ENCODE measurements around the gene KMT5B. TPM values are rescaled to one million over a fixed set of nuclear protein-coding genes. Genes with fewer than 3 reads are reported as not detected.

Gene KMT5B
- total RNA-seq, 1 experiment from 2014 or later, result 43.8 TPM

DNA sequence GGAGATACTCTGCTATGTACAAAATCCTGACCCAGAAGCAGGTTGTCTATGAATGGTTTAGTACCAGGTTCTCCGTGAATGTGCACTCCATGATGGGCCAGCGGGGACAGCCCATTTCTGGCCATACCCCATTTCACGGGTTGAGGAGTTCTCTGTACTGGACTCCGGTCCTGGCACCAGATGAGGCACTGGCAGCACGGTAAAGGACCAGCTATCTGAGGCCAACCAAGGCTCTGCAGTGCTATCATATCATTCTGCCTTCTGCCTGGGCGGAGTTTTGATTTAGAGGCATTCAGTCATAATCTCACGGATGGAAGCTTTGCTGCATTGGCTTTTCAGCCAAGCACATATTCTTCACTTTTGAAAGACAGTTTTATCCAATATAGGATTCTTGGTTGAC is 18.5 kb upstream of the KMT5B start (continued):
- TF ChIP-seq, protein P1, sequence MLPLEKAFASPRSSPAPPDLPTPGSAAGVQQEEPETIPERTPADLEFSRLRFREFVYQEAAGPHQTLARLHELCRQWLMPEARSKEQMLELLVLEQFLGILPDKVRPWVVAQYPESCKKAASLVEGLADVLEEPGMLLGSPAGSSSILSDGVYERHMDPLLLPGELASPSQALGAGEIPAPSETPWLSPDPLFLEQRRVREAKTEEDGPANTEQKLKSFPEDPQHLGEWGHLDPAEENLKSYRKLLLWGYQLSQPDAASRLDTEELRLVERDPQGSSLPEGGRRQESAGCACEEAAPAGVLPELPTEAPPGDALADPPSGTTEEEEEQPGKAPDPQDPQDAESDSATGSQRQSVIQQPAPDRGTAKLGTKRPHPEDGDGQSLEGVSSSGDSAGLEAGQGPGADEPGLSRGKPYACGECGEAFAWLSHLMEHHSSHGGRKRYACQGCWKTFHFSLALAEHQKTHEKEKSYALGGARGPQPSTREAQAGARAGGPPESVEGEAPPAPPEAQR (CRISPR knock-in tag; IDR thresholded peaks at IDR 0.05), result no peak
- no peak for TF ChIP-seq ZNF138 (CRISPR knock-in tag; conservative IDR thresholded peaks at IDR 0.05)
- no peak for TF ChIP-seq SMAD3 (CRISPR knock-in tag; IDR thresholded peaks at IDR 0.05; ENCODE audit: borderline replicate concordance)
- TF ChIP-seq SMAD4 (CRISPR knock-in tag; IDR thresholded peaks at IDR 0.05), result no peak
- TF ChIP-seq, protein P2, sequence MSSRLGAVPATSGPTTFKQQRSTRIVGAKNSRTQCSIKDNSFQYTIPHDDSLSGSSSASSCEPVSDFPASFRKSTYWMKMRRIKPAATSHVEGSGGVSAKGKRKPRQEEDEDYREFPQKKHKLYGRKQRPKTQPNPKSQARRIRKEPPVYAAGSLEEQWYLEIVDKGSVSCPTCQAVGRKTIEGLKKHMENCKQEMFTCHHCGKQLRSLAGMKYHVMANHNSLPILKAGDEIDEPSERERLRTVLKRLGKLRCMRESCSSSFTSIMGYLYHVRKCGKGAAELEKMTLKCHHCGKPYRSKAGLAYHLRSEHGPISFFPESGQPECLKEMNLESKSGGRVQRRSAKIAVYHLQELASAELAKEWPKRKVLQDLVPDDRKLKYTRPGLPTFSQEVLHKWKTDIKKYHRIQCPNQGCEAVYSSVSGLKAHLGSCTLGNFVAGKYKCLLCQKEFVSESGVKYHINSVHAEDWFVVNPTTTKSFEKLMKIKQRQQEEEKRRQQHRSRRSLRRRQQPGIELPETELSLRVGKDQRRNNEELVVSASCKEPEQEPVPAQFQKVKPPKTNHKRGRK (CRISPR knock-in tag; IDR thresholded peaks at IDR 0.05; ENCODE audit: borderline replicate concordance), result no peak
- no peak for TF ChIP-seq ZNF416 (CRISPR knock-in tag; IDR thresholded peaks at IDR 0.05)

DNA sequence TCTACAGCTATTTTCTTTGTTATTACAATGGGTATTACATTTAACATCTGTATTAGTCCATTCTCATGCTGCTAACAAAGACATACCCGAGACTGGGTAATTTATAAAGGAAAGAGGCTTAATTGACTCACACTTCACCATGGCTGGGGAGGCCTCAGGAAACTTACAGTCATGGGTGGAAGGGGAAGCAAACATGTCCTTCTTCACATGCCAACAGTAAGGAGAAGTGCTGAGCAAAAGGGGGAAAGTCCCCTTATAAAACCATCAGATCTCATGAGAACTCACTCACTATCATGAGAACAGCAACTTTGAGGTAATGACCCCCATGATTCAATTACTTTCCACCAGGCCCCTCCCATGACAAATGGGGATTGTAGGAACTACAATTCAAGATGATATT is 16.5 kb upstream of the KMT5B start:
- H3K4me1 Mint-ChIP-seq, result no peaks in the 10 kb centered on the region
- H3K9me3 Mint-ChIP-seq, result peaks cover 30% of the 10 kb centered on the region
- H3K27me3 Mint-ChIP-seq (ENCODE audit: low read depth), result peaks cover 8% of the 10 kb centered on the region
- no peak for DNase-seq (ENCODE audit: low spot score)
- ATAC-seq, result no peak
- no peak overlapping the region for H3K4me3 Mint-ChIP-seq
- POLR2A ChIA-PET, result no interaction called here
- no peaks in the 10 kb centered on the region for H3K36me3 Mint-ChIP-seq
- TF ChIP-seq, protein P3, sequence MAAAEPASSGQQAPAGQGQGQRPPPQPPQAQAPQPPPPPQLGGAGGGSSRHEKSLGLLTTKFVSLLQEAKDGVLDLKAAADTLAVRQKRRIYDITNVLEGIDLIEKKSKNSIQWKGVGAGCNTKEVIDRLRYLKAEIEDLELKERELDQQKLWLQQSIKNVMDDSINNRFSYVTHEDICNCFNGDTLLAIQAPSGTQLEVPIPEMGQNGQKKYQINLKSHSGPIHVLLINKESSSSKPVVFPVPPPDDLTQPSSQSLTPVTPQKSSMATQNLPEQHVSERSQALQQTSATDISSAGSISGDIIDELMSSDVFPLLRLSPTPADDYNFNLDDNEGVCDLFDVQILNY (CRISPR knock-in tag; IDR thresholded peaks at IDR 0.05), result no peak
- TF ChIP-seq GTF2I (CRISPR knock-in tag; conservative IDR thresholded peaks at IDR 0.05), result no peak
- TF ChIP-seq ATF1 (CRISPR knock-in tag; IDR thresholded peaks at IDR 0.05), result no peak
- TF ChIP-seq ELF4 (CRISPR knock-in tag; IDR thresholded peaks at IDR 0.05; ENCODE audit: low read depth), result no peak
- TF ChIP-seq, protein P4, sequence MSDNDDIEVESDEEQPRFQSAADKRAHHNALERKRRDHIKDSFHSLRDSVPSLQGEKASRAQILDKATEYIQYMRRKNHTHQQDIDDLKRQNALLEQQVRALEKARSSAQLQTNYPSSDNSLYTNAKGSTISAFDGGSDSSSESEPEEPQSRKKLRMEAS (CRISPR knock-in tag; IDR thresholded peaks at IDR 0.05), result no peak
- TF ChIP-seq, protein P5, sequence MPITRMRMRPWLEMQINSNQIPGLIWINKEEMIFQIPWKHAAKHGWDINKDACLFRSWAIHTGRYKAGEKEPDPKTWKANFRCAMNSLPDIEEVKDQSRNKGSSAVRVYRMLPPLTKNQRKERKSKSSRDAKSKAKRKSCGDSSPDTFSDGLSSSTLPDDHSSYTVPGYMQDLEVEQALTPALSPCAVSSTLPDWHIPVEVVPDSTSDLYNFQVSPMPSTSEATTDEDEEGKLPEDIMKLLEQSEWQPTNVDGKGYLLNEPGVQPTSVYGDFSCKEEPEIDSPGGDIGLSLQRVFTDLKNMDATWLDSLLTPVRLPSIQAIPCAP (CRISPR knock-in tag; IDR thresholded peaks at IDR 0.05), result no peak
- TF ChIP-seq, protein P6, sequence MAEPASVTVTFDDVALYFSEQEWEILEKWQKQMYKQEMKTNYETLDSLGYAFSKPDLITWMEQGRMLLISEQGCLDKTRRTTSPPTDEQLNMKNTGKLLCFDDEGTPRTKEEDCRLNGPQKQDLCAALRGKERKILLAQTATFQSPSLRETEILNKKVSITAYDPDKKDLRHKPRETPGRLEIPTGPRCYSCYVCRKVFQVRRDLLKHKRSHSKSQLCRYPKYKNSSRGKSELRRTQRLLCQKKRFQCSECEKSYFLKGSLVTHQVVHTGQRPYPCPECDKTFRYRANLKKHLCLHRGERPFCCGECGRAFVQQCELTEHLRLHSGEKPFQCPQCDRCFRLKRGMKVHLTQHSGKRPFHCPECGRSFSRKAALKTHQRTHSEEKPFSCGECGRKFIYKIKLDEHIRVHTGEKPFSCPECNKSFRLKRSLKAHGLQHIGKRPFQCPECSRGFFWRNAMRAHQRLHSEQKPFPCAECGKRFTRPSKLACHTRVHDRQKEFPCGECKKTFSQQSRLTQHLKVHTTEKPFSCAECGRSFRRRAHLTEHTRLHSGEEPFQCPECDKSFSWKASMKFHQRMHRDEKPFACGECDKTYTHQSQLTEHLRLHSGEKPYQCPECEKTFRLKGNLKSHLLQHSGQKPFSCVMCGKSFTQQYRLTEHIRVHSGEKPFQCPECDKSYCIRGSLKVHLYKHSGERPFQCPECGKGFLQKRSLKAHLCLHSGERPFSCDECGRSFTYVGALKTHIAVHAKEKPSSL (CRISPR knock-in tag; conservative IDR thresholded peaks at IDR 0.05), result no peak
- no peak overlapping the region for H3K27ac Mint-ChIP-seq
- CTCF ChIA-PET, result no interaction called here

DNA sequence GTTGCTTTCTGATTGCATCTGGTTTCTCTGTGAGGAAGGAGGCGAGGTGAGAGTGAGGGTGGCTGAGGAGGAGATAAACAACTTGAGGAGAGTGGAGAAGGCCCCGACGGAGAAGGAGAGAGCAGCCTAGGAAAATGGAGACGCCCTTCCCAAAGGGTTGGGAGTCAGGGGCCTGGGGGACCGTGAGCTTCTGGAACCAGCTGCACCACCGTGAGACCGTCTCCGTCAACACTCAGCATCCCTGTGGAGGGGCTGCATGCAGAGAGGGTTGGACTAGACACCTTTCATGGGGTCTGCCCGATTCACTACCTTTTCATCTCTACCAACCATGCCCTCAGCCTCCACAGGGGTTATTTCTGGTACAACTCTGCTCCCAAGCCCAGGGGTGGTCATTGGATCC is 13.3 kb upstream of the KMT5B start:
- H3K36me3 Mint-ChIP-seq, result no peaks in the 10 kb centered on the region
- no peak for DNase-seq (ENCODE audit: low spot score)
- H3K4me3 Mint-ChIP-seq, result no peak overlapping the region
- ChIA-PET CTCF (interaction anchor here (1.4 kb wide), 1 partner anchor 9 kb away, joined by 3 read pairs; no protein-coding TSS in a partner anchor), POLR2A (no interaction called here)
- no peak overlapping the region for H3K27ac Mint-ChIP-seq
- no peaks in the 10 kb centered on the region for H3K4me1 Mint-ChIP-seq
- peaks cover 8% of the 10 kb centered on the region for H3K27me3 Mint-ChIP-seq (ENCODE audit: low read depth)
- peaks cover 34% of the 10 kb centered on the region for H3K9me3 Mint-ChIP-seq
- TF ChIP-seq, protein P2 (CRISPR knock-in tag; IDR thresholded peaks at IDR 0.05; ENCODE audit: borderline replicate concordance), result no peak
- TF ChIP-seq, protein P4 (CRISPR knock-in tag; IDR thresholded peaks at IDR 0.05), result no peak
- TF ChIP-seq SP1 (CRISPR knock-in tag; conservative IDR thresholded peaks at IDR 0.05) (no peak), GTF2I (CRISPR knock-in tag; conservative IDR thresholded peaks at IDR 0.05) (no peak), JUN (CRISPR knock-in tag; IDR thresholded peaks at IDR 0.05) (no peak)
- TF ChIP-seq, protein P7, sequence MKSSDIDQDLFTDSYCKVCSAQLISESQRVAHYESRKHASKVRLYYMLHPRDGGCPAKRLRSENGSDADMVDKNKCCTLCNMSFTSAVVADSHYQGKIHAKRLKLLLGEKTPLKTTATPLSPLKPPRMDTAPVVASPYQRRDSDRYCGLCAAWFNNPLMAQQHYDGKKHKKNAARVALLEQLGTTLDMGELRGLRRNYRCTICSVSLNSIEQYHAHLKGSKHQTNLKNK (CRISPR knock-in tag; IDR thresholded peaks at IDR 0.05), result no peak
- TF ChIP-seq, protein P8, sequence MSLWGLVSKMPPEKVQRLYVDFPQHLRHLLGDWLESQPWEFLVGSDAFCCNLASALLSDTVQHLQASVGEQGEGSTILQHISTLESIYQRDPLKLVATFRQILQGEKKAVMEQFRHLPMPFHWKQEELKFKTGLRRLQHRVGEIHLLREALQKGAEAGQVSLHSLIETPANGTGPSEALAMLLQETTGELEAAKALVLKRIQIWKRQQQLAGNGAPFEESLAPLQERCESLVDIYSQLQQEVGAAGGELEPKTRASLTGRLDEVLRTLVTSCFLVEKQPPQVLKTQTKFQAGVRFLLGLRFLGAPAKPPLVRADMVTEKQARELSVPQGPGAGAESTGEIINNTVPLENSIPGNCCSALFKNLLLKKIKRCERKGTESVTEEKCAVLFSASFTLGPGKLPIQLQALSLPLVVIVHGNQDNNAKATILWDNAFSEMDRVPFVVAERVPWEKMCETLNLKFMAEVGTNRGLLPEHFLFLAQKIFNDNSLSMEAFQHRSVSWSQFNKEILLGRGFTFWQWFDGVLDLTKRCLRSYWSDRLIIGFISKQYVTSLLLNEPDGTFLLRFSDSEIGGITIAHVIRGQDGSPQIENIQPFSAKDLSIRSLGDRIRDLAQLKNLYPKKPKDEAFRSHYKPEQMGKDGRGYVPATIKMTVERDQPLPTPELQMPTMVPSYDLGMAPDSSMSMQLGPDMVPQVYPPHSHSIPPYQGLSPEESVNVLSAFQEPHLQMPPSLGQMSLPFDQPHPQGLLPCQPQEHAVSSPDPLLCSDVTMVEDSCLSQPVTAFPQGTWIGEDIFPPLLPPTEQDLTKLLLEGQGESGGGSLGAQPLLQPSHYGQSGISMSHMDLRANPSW (CRISPR knock-in tag; conservative IDR thresholded peaks at IDR 0.05; ENCODE audit: low read depth), result no peak
- TF ChIP-seq, protein P9, sequence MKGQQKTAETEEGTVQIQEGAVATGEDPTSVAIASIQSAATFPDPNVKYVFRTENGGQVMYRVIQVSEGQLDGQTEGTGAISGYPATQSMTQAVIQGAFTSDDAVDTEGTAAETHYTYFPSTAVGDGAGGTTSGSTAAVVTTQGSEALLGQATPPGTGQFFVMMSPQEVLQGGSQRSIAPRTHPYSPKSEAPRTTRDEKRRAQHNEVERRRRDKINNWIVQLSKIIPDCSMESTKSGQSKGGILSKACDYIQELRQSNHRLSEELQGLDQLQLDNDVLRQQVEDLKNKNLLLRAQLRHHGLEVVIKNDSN (CRISPR knock-in tag; IDR thresholded peaks at IDR 0.05), result no peak
- ATAC-seq, result no peak
